IPS DF 19.7 (cell line): ENCODE measurements around the gene ADAMTS10.
"Not testable (repeated sequence)": the region's sequence is repeated elsewhere in the genome, so short reads cannot be mapped to it uniquely, and the experiment has no call there.

ENCODE experiments used
- DNase-seq: peaks from one replicate; pipeline ENCODE4 v3.0.0-alpha.2; 2013; ENCODE audit warnings: low read depth, low spot score

Gene ADAMTS10

GRCh38 chr19:8593931-8594330 lies 16.6 kb downstream of the ADAMTS10 start:
- no peak for DNase-seq

GRCh38 chr19:8592231-8593009 lies 18.1 kb downstream of the ADAMTS10 start:
- peak; percentile 96 for DNase-seq

- no peak for DNase-seq
These were observed 21.3 kb downstream of the ADAMTS10 start for GRCh38 chr19:8589177-8589714.

- DNase-seq: no peak
These were observed 24.4 kb downstream of the ADAMTS10 start for GRCh38 chr19:8585894-8586750.

- DNase-seq: no peak
These were observed 25.3 kb downstream of the ADAMTS10 start for GRCh38 chr19:8584965-8585893.

GRCh38 chr19:8580710-8581281 lies 29.7 kb downstream of the ADAMTS10 start:
- no peak for DNase-seq

GRCh38 chr19:8578642-8579265 lies 31.8 kb downstream of the ADAMTS10 start:
- no peak for DNase-seq

- no peak for DNase-seq
These were observed 32.8 kb downstream of the ADAMTS10 start for GRCh38 chr19:8577741-8578140.

GRCh38 chr19:8577247-8577646 lies 33.3 kb downstream of the ADAMTS10 start, which contains the start of gene MYO1F:
Gene MYO1F, minus strand, starts transcription at chr19:8577442. Its CDS starts 133 bp downstream, at chr19:8577309.
- DNase-seq: no peak

- no peak for DNase-seq
These were observed 34.1 kb downstream of the ADAMTS10 start for GRCh38 chr19:8576273-8576993.

- DNase-seq: no peak
These were observed 35.0 kb downstream of the ADAMTS10 start for GRCh38 chr19:8575467-8575997.

GRCh38 chr19:8574619-8574922 lies 35.9 kb downstream of the ADAMTS10 start:
- DNase-seq: not testable (repeated sequence)

- DNase-seq: no peak
These were observed 37.2 kb downstream of the ADAMTS10 start for GRCh38 chr19:8573316-8573715.

GRCh38 chr19:8571006-8571411 lies 39.5 kb downstream of the ADAMTS10 start:
- no peak for DNase-seq

GRCh38 chr19:8569066-8569771 lies 41.3 kb downstream of the ADAMTS10 start:
- DNase-seq: no peak

GRCh38 chr19:8567522-8568172 lies 42.9 kb downstream of the ADAMTS10 start:
- no peak for DNase-seq

GRCh38 chr19:8566855-8567254 lies 43.7 kb downstream of the ADAMTS10 start:
- no peak for DNase-seq

GRCh38 chr19:8564866-8565265 lies 45.6 kb downstream of the ADAMTS10 start:
- not testable (repeated sequence) for DNase-seq
